Fibroblast of villous mesenchyme (primary cell): ENCODE data around the gene AKT3. TPM values are rescaled to one million over a fixed set of nuclear protein-coding genes. Genes with fewer than 3 reads are reported as not detected.

Experiments
- DNase-seq: peaks from one replicate; pipeline ENCODE4 v3.0.0-alpha.2; 2010; ENCODE audit warnings: low read depth
- H3K4me3 ChIP-seq: 2 replicates; pipeline ENCODE4 v1.5.1; 2011; ENCODE audit warnings: low read depth, mild to moderate bottlenecking, low read length
- CTCF ChIP-seq: IDR thresholded peaks from 2 replicates; pipeline ENCODE4 v1.5.1; 2012; ENCODE audit warnings: low read depth, mild to moderate bottlenecking, low read length; ENCODE audit not compliant: insufficient read depth
- total RNA-seq: library from RNA; depleted of rRNA; stranded (reverse); fragments of >200 nt; gene quantifications from 2 replicates; pipeline ENCODE4 v1.2.3, GENCODE V29; 2012

Gene AKT3
- total RNA-seq, 1 donor, result 38.0 TPM

GRCh38 chr1:243454328-243454997 lies 395.6 kb downstream of the AKT3 start:
- no peak for DNase-seq
- no peak for TF ChIP-seq CTCF
- no peak overlapping the region for H3K4me3 ChIP-seq

- no peak for DNase-seq
- no peak for TF ChIP-seq CTCF
- H3K4me3 ChIP-seq, result no peak overlapping the region
These were observed 398.0 kb downstream of the AKT3 start for GRCh38 chr1:243452092-243452491.

GRCh38 chr1:243449373-243449772 lies 400.7 kb downstream of the AKT3 start:
- TF ChIP-seq CTCF, result no peak
- no peak overlapping the region for H3K4me3 ChIP-seq
- no peak for DNase-seq

- TF ChIP-seq CTCF, result no peak
- no peak overlapping the region for H3K4me3 ChIP-seq
- no peak for DNase-seq
These were observed 402.2 kb downstream of the AKT3 start for GRCh38 chr1:243447844-243448243.

GRCh38 chr1:243447347-243447746 lies 402.7 kb downstream of the AKT3 start:
- no peak overlapping the region for H3K4me3 ChIP-seq
- peak; percentile 74 for DNase-seq
- TF ChIP-seq CTCF, result no peak

GRCh38 chr1:243443557-243443956 lies 406.5 kb downstream of the AKT3 start:
- DNase-seq, result no peak
- no peak for TF ChIP-seq CTCF
- H3K4me3 ChIP-seq, result no peak overlapping the region

GRCh38 chr1:243441601-243442000 lies 408.4 kb downstream of the AKT3 start:
- no peak for DNase-seq
- no peak overlapping the region for H3K4me3 ChIP-seq
- no peak for TF ChIP-seq CTCF
